NCI-H187 (cell line): ENCODE data around the gene ZNF785.
"Not testable (repeated sequence)": the region's sequence is repeated elsewhere in the genome, so short reads cannot be mapped to it uniquely, and the experiment has no call there.

ENCODE experiments used
- DNase-seq, 2 experiments: peaks; one replicate each; lab custom pipeline; 2025; lab: John Stamatoyannopoulos, UW

ZNF785 gene

GRCh38 chr16:30602616-30603277 lies 17.2 kb upstream of the ZNF785 start:
- no peak for DNase-seq

- DNase-seq = no peak
These were observed 16.5 kb upstream of the ZNF785 start for GRCh38 chr16:30601966-30602365.

GRCh38 chr16:30600929-30601328 lies 15.4 kb upstream of the ZNF785 start:
- no peak for DNase-seq

- no peak for DNase-seq
These were observed 14.7 kb upstream of the ZNF785 start for GRCh38 chr16:30600215-30600614.

GRCh38 chr16:30592871-30593270 lies 7.4 kb upstream of the ZNF785 start:
- DNase-seq = no peak

GRCh38 chr16:30590869-30591268 lies 5.4 kb upstream of the ZNF785 start:
- DNase-seq = not testable (repeated sequence)

GRCh38 chr16:30589582-30589981 lies 4.1 kb upstream of the ZNF785 start:
- DNase-seq = not testable (repeated sequence)

GRCh38 chr16:30588651-30589050 lies 3.2 kb upstream of the ZNF785 start:
- no peak for DNase-seq

- no peak for DNase-seq
These were observed 486 bp downstream of the ZNF785 start for GRCh38 chr16:30585022-30585399.

GRCh38 chr16:30582611-30583340 lies 2.7 kb downstream of the ZNF785 start:
- DNase-seq = no peak

GRCh38 chr16:30581457-30581856 lies 4.0 kb downstream of the ZNF785 start:
- no peak for DNase-seq

GRCh38 chr16:30574678-30575077 lies 10.8 kb downstream of the ZNF785 start:
- no peak for DNase-seq

GRCh38 chr16:30571445-30572322 lies 13.8 kb downstream of the ZNF785 start, which contains the start of gene ZNF688:
TSS of gene ZNF688 (minus strand) at chr16:30571714. CDS start at chr16:30571629, 85 bp downstream.
- peak; percentile 72 to 91 for DNase-seq

GRCh38 chr16:30570636-30571444 lies 14.7 kb downstream of the ZNF785 start:
- no peak for DNase-seq

- no peak for DNase-seq
These were observed 15.5 kb downstream of the ZNF785 start for GRCh38 chr16:30569746-30570635.

- no peak for DNase-seq
These were observed 16.2 kb downstream of the ZNF785 start for GRCh38 chr16:30569281-30569680.

GRCh38 chr16:30567991-30568638 lies 17.4 kb downstream of the ZNF785 start:
- no peak for DNase-seq

- no peak for DNase-seq
These were observed 18.1 kb downstream of the ZNF785 start for GRCh38 chr16:30567160-30567990.

GRCh38 chr16:30566531-30566930 lies 19.0 kb downstream of the ZNF785 start:
- DNase-seq = no peak
